ENCODE data around the gene FANCI.
A peak's percentile ranks its signal among the peaks of the same experiment; 100 is the strongest.

FANCI gene

DNA sequence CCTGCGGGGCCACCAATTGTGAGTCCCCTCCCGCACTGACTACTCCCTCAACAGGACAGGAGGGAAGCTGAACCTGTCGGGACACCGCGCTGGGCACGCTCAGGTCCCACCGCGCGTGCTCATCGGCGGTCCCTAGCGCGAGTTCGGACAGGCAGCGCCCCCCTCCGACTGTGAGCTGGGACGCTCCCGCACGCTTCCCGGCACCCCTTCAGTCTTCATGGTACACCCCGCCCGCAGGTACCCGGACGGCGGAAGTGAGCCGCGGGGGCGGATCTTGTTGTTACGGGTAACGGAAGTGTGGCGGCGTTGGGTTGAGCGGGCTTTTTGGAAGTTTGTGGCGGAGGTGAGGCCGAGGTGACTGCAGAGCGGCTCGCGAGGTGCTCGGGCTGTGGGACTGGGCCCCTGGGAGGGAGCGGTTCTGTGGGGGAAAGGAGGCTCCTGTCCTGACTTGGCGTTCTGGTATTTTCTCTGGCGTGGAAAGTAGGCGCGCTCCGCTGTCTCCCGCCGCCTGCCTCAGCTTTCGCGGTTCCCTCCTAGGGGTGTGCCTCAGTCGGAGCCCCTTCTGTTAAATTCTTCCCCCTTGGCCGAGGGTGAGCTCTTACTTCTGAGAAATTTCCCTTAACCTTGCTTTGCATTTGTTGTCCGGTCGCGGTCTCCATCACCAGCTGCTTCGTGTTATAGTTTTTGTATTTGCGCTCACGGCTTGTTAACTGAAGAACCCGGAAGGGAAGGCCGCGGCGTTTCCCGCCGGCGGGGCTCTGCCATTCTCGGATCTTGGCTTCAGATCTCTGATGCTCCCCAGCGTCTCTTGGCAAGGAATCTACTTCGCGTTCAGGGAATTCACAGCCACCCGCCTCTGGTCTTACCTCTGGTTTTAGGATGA, at the start of gene FANCI (continued):
- TF ChIP-seq OVOL3 (tag by site-specific recombination; IDR thresholded peaks at IDR 0.05) (no peak), ZNF311 (tag by site-specific recombination; IDR thresholded peaks at IDR 0.05; ENCODE audit: borderline replicate concordance) (no peak), RBAK (tag by site-specific recombination; IDR thresholded peaks at IDR 0.05) (no peak), ZNF530 (tag by site-specific recombination; IDR thresholded peaks at IDR 0.05; ENCODE audit: low read depth) (no peak), ZNF747 (tag by site-specific recombination; IDR thresholded peaks at IDR 0.05) (no peak), HIC1 (tag by site-specific recombination; IDR thresholded peaks at IDR 0.05) (no peak), HOXD13 (CRISPR knock-in tag; IDR thresholded peaks at IDR 0.05; ENCODE audit: borderline replicate concordance) (peak; percentile 89), MZF1 (tag by site-specific recombination; IDR thresholded peaks at IDR 0.05; ENCODE audit: borderline replicate concordance) (no peak), ZNF175 (tag by site-specific recombination; IDR thresholded peaks at IDR 0.05) (no peak), PRDM2 (tag by site-specific recombination; IDR thresholded peaks at IDR 0.05; ENCODE audit: borderline replicate concordance) (no peak), ZBTB17 (tag by site-specific recombination; IDR thresholded peaks at IDR 0.05) (peak; percentile 95), ZNF558 (tag by site-specific recombination; IDR thresholded peaks at IDR 0.05) (no peak), ZFP41 (tag by site-specific recombination; IDR thresholded peaks at IDR 0.05; ENCODE audit: borderline replicate concordance) (no peak), ZBTB7A (tag by site-specific recombination; IDR thresholded peaks at IDR 0.05; ENCODE audit: low read depth) (no peak), ZNF302 (tag by site-specific recombination; IDR thresholded peaks at IDR 0.05; ENCODE audit: low read depth) (no peak), ZNF112 (tag by site-specific recombination; IDR thresholded peaks at IDR 0.05) (no peak), TRIM28 (IDR thresholded peaks at IDR 0.05; ENCODE audit: borderline replicate concordance, low read length) (peak; percentile 87; the same call in 1 of the 2 replicates), ZNF518A (tag by site-specific recombination; conservative IDR thresholded peaks at IDR 0.05; ENCODE audit: low read depth) (no peak)
- TF ChIP-seq, protein P1, sequence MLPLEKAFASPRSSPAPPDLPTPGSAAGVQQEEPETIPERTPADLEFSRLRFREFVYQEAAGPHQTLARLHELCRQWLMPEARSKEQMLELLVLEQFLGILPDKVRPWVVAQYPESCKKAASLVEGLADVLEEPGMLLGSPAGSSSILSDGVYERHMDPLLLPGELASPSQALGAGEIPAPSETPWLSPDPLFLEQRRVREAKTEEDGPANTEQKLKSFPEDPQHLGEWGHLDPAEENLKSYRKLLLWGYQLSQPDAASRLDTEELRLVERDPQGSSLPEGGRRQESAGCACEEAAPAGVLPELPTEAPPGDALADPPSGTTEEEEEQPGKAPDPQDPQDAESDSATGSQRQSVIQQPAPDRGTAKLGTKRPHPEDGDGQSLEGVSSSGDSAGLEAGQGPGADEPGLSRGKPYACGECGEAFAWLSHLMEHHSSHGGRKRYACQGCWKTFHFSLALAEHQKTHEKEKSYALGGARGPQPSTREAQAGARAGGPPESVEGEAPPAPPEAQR (tag by site-specific recombination; IDR thresholded peaks at IDR 0.05) = no peak
- TF ChIP-seq, protein P2, sequence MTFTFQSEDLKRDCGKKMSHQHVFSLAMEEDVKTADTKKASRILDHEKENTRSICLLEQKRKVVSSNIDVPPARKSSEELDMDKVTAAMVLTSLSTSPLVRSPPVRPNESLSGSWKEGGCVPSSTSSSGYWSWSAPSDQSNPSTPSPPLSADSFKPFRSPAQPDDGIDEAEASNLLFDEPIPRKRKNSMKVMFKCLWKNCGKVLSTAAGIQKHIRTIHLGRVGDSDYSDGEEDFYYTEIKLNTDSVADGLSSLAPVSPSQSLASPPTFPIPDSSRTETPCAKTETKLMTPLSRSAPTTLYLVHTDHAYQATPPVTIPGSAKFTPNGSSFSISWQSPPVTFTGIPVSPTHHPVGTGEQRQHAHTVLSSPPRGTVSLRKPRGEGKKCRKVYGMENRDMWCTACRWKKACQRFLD (tag by site-specific recombination; IDR thresholded peaks at IDR 0.05) = no peak
- TF ChIP-seq, protein P3, sequence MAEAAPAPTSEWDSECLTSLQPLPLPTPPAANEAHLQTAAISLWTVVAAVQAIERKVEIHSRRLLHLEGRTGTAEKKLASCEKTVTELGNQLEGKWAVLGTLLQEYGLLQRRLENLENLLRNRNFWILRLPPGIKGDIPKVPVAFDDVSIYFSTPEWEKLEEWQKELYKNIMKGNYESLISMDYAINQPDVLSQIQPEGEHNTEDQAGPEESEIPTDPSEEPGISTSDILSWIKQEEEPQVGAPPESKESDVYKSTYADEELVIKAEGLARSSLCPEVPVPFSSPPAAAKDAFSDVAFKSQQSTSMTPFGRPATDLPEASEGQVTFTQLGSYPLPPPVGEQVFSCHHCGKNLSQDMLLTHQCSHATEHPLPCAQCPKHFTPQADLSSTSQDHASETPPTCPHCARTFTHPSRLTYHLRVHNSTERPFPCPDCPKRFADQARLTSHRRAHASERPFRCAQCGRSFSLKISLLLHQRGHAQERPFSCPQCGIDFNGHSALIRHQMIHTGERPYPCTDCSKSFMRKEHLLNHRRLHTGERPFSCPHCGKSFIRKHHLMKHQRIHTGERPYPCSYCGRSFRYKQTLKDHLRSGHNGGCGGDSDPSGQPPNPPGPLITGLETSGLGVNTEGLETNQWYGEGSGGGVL (tag by site-specific recombination; IDR thresholded peaks at IDR 0.05) = no peak

Measured in HEK293 (cell line).